HepG2 (cell line): ENCODE results near the gene MARK2. TPM values are rescaled to one million over a fixed set of nuclear protein-coding genes. Genes with fewer than 3 reads are reported as not detected.

Experiments used
- ATAC-seq: fragments of 200-7000 bp; cut with Tn5 transposase; 3 replicates; pipeline ENCODE4 v1.9.1; 2020; ENCODE audit warnings: mild to moderate bottlenecking, moderate library complexity
- BruUV-seq: library from RNA; stranded (reverse); fragments of 400-500 nt; replicated peaks from 2 replicates; lab custom pipeline; 2021; lab: Mats Ljungman, UMichigan
- CTCF ChIA-PET: fragments of 300-600 bp; formaldehyde crosslinking; extraction: SDS; loops from one replicate; lab custom pipeline; 2021; ENCODE audit warnings: low total read pairs, inconsistent platforms, low intra/inter-chr PET ratio; lab: Yijun Ruan, JAX
- POLR2A ChIA-PET: fragments of 350-600 bp; sonication (Branson Sonifier 250); formaldehyde crosslinking; loops from one replicate; lab custom pipeline; 2020; ENCODE audit warnings: antibody characterized with exemption, inconsistent platforms; lab: Yijun Ruan, JAX
- DNase-seq: peaks from one replicate; pipeline ENCODE4 v3.0.0-alpha.2; 2015; ENCODE audit warnings: low spot score
- FAIRE-seq: peaks from 3 replicates; lab custom pipeline; 2011; peaks lifted over from hg19 to GRCh38; lab: Jason Lieb, UNC
- H2AFZ ChIP-seq: one replicate; pipeline ENCODE4 v1.6.1; 2011; ENCODE audit warnings: low read length, inconsistent platforms
- H3K27ac ChIP-seq: fragments of 300-600 bp; 3 replicates; pipeline ENCODE4 v1.8.0; 2011; ENCODE audit warnings: mixed run types, mild to moderate bottlenecking, mixed read lengths, low read length, inconsistent platforms; ENCODE audit not compliant: insufficient read depth; ENCODE audit errors: extremely low read length
- H3K27me3 ChIP-seq, 2 experiments: fragments of 200-600 bp in 1 of 2; 2 replicates in 1 of 2; 3 replicates in 1 of 2; pipeline versions ENCODE4 v1.6.0 to v1.8.0; 2011; ENCODE audit warnings: low read length in 2 of 2, mild to moderate bottlenecking in 2 of 2, moderate library complexity in 2 of 2, inconsistent platforms in 1 of 2; ENCODE audit not compliant: insufficient read depth in 2 of 2, control insufficient read depth in 1 of 2
- H3K36me3 ChIP-seq, 2 experiments: fragments of 200-600 bp in 1 of 2; replicated peaks in 1 of 2; 2 replicates in 1 of 2; 3 replicates in 1 of 2; pipeline versions ENCODE4 v1.5.1 to v1.8.0; 2011; ENCODE audit warnings: low read length in 2 of 2, inconsistent platforms in 1 of 2; ENCODE audit not compliant: insufficient read depth in 2 of 2, control insufficient read depth in 1 of 2
- H3K4me1 ChIP-seq: 2 replicates; pipeline ENCODE4 v1.5.1; 2012; ENCODE audit warnings: low read length, inconsistent platforms; ENCODE audit not compliant: insufficient read depth
- H3K4me2 ChIP-seq: 2 replicates; pipeline ENCODE4 v1.6.0; 2011; ENCODE audit warnings: low read depth, low read length, inconsistent platforms
- H3K4me3 ChIP-seq, 3 experiments: fragments of 200-600 bp in 1 of 3; sonication (generic), shearing (Covaris generic) in 1 of 3; replicated peaks in 1 of 3; 2 replicates each; pipeline ENCODE4 v1.5.1; 2011 to 2016; ENCODE audit warnings: low read length in 3 of 3, inconsistent platforms in 2 of 3, low read depth in 2 of 3, mild to moderate bottlenecking in 2 of 3, control low read depth in 1 of 3, mixed read lengths in 1 of 3; ENCODE audit not compliant: insufficient read depth in 1 of 3
- H3K79me2 ChIP-seq: one replicate; pipeline ENCODE4 v1.6.1; 2011; ENCODE audit warnings: low read length, inconsistent platforms; ENCODE audit not compliant: insufficient read depth
- H3K9ac ChIP-seq: 2 replicates; pipeline ENCODE4 v1.6.0; 2011; ENCODE audit warnings: mild to moderate bottlenecking, low read depth, low read length, inconsistent platforms; ENCODE audit not compliant: insufficient read depth
- H3K9me3 ChIP-seq: 2 replicates; pipeline ENCODE4 v1.5.1; 2012; ENCODE audit warnings: mild to moderate bottlenecking, low read length
- H4K20me1 ChIP-seq: 2 replicates; pipeline ENCODE4 v1.6.0; 2011; ENCODE audit warnings: inconsistent platforms, mild to moderate bottlenecking, low read length, moderate library complexity; ENCODE audit not compliant: insufficient read depth
- ARHGAP35 ChIP-seq: sonication (generic); formaldehyde crosslinking; IDR thresholded peaks from 2 replicates; pipeline ENCODE4 v1.9.0; 2022; ENCODE audit warnings: mild to moderate bottlenecking, inconsistent platforms, moderate library complexity, missing genetic modification reagents, borderline replicate concordance
- GABPB1 ChIP-seq: IDR thresholded peaks from 2 replicates; pipeline ENCODE4 v1.6.1; 2016; ENCODE audit warnings: mild to moderate bottlenecking, missing genetic modification reagents, moderate library complexity, missing compliant biosample characterization
- GZF1 ChIP-seq: sonication (generic); formaldehyde crosslinking; IDR thresholded peaks from 2 replicates; pipeline ENCODE4 v1.5.1; 2020; ENCODE audit warnings: mild to moderate bottlenecking, missing genetic modification reagents
- HMGA1 ChIP-seq: sonication (generic); formaldehyde crosslinking; conservative IDR thresholded peaks from 2 replicates; pipeline ENCODE4 v1.4.0; 2020; ENCODE audit warnings: missing genetic modification reagents
- KDM5B ChIP-seq: sonication (generic); formaldehyde crosslinking; IDR thresholded peaks from 2 replicates; pipeline ENCODE4 v1.4.0; 2020; ENCODE audit warnings: missing genetic modification reagents, mild to moderate bottlenecking, borderline replicate concordance
- MAZ ChIP-seq, 2 experiments: sonication (generic) in 1 of 2; formaldehyde crosslinking in 1 of 2; IDR thresholded peaks; 2 replicates each; pipeline versions ENCODE4 v1.5.0 to v1.6.1; 2012 to 2020; ENCODE audit warnings: low read depth in 2 of 2, mild to moderate bottlenecking in 2 of 2, borderline replicate concordance in 1 of 2, improper control_type of control experiment in 1 of 2, low read length in 1 of 2, missing genetic modification reagents in 1 of 2, moderate library complexity in 1 of 2
- MTF2 ChIP-seq: sonication (generic); formaldehyde crosslinking; IDR thresholded peaks from 2 replicates; pipeline ENCODE4 v1.5.0; 2020; ENCODE audit warnings: missing genetic modification reagents, borderline replicate concordance
- NFE2L2 ChIP-seq: fragments of 150-350 bp; IDR thresholded peaks from 2 replicates; pipeline ENCODE4 v1.6.1; 2014; ENCODE audit warnings: low read length
- NFKB2 ChIP-seq: sonication (generic); formaldehyde crosslinking; IDR thresholded peaks from 2 replicates; pipeline ENCODE4 v1.4.0; 2020; ENCODE audit warnings: missing genetic modification reagents, borderline replicate concordance
- PAF1 ChIP-seq: IDR thresholded peaks from 2 replicates; pipeline ENCODE4 v1.6.1; 2016; ENCODE audit warnings: missing genetic modification reagents, missing compliant biosample characterization
- PHF8 ChIP-seq: sonication (generic); formaldehyde crosslinking; IDR thresholded peaks from 2 replicates; pipeline ENCODE4 v1.5.0; 2020; ENCODE audit warnings: missing genetic modification reagents
- SUZ12 ChIP-seq: fragments of 150-350 bp; IDR thresholded peaks from 2 replicates; pipeline ENCODE4 v1.6.1; 2014; ENCODE audit warnings: low read depth, low read length
- ZNF329 ChIP-seq: sonication (generic); formaldehyde crosslinking; IDR thresholded peaks from 2 replicates; pipeline ENCODE4 v1.9.0; 2021; ENCODE audit warnings: low read depth, mild to moderate bottlenecking, missing genetic modification reagents
- ZNF362 ChIP-seq: sonication (generic); formaldehyde crosslinking; IDR thresholded peaks from 2 replicates; pipeline ENCODE4 v1.4.0; 2020; ENCODE audit warnings: missing genetic modification reagents, mild to moderate bottlenecking, borderline replicate concordance
- WGBS: methylation state at CpG from one replicate; pipeline ENCODE4 v1.1.6; 2017; ENCODE audit warnings: low lambda C conversion rate; 5-methylcytosine and 5-hydroxymethylcytosine counted together
- in situ Hi-C: cut with HindIII; loops from 2 replicates; pipeline ENCODE4 v1.10.0; 2017; ENCODE audit warnings: low pct_unique_long_range_greater_than_20kb; ENCODE audit not compliant: extremely low pct_ligation_motif_present
- intact Hi-C: fragments of 100-400 bp; cut with micrococcal nuclease; formaldehyde crosslinking; loops from one replicate; pipeline ENCODE4 v1.10.0; 2022; ENCODE audit not compliant: unreplicated experiment
- polyA plus RNA-seq, 8 experiments: library from polyadenylated mRNA; depleted of rRNA in 3 of 8; stranded (reverse) in 7 of 8; unstranded in 1 of 8; fragments of >200 nt; fragmentation: Illumina TruSeq in 4 of 8; extraction: Trizol in 4 of 8; gene quantifications; 2 replicates each; pipeline versions ENCODE4 v1.2.1 to v1.2.3, GENCODE V29; 2011 to 2016; ENCODE audit warnings: low read depth in 4 of 8, missing spikeins in 1 of 8, mixed read lengths in 1 of 8; ENCODE audit not compliant: insufficient read depth in 1 of 8
- total RNA-seq, 5 experiments: library from RNA; depleted of rRNA; stranded (reverse); fragments of >200 nt; fragmentation: Illumina TruSeq; extraction: Trizol; gene quantifications; 2 replicates each; pipeline ENCODE4 v1.2.3, GENCODE V29; 2016; ENCODE audit warnings: low read depth in 1 of 5
- TF ChIP-seq, protein P1 (sequence below): sonication (generic); formaldehyde crosslinking; IDR thresholded peaks from 2 replicates; pipeline ENCODE4 v1.8.0; 2022; ENCODE audit warnings: missing genetic modification reagents, low read depth, mild to moderate bottlenecking, borderline replicate concordance
- TF ChIP-seq, protein P2 (sequence below): IDR thresholded peaks from 2 replicates; pipeline ENCODE4 v1.6.1; 2016; ENCODE audit warnings: missing genetic modification reagents, missing compliant biosample characterization
- TF ChIP-seq, protein P3 (sequence below): sonication (generic); formaldehyde crosslinking; IDR thresholded peaks from 2 replicates; pipeline ENCODE4 v1.4.0; 2020; ENCODE audit warnings: missing genetic modification reagents, borderline replicate concordance

The MARK2 gene
- total and polyA plus RNA-seq, 2 of the 13 experiments (the other 11 are each of a cell fraction or from before 2014, with no cell fraction given): 13.5 to 13.9 TPM

GRCh38 chr11:63893355-63893754, 54.4 kb downstream of the MARK2 start:
- peaks cover 16 to 44% of the 10 kb centered on the region in 2 experiments for H3K36me3 ChIP-seq
- intact Hi-C loops: no loop called here
- TF ChIP-seq MAZ (IDR thresholded peaks at IDR 0.05; ENCODE audit: borderline replicate concordance, low read depth, low read length): no peak
- TF ChIP-seq MAZ (CRISPR knock-in tag; IDR thresholded peaks at IDR 0.05; ENCODE audit: low read depth): no peak
- TF ChIP-seq HMGA1 (CRISPR knock-in tag): no peak
- no peak for TF ChIP-seq ZNF329 (CRISPR knock-in tag)
- no peak for TF ChIP-seq GABPB1 (CRISPR knock-in tag)
- TF ChIP-seq GZF1 (CRISPR knock-in tag): no peak
- TF ChIP-seq, protein P1, sequence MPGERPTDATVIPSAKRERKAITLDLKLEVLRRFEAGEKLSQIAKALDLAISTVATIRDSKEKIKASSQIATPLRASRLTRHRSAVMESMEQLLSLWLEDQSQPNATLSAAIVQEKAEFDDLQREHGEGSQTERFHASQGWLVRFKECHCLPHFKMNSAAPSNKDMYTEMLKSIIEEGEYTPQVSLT (CRISPR knock-in tag): no peak
- no peak for TF ChIP-seq NFE2L2
- TF ChIP-seq MTF2: no peak
- TF ChIP-seq, protein P2, sequence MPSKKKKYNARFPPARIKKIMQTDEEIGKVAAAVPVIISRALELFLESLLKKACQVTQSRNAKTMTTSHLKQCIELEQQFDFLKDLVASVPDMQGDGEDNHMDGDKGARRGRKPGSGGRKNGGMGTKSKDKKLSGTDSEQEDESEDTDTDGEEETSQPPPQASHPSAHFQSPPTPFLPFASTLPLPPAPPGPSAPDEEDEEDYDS (CRISPR knock-in tag): no peak
- no peak for TF ChIP-seq PAF1 (CRISPR knock-in tag)
- no peak for TF ChIP-seq PHF8
- no peak for TF ChIP-seq ZNF362 (CRISPR knock-in tag)
- no peak for TF ChIP-seq KDM5B
- TF ChIP-seq NFKB2 (CRISPR knock-in tag): no peak
- TF ChIP-seq, protein P3, sequence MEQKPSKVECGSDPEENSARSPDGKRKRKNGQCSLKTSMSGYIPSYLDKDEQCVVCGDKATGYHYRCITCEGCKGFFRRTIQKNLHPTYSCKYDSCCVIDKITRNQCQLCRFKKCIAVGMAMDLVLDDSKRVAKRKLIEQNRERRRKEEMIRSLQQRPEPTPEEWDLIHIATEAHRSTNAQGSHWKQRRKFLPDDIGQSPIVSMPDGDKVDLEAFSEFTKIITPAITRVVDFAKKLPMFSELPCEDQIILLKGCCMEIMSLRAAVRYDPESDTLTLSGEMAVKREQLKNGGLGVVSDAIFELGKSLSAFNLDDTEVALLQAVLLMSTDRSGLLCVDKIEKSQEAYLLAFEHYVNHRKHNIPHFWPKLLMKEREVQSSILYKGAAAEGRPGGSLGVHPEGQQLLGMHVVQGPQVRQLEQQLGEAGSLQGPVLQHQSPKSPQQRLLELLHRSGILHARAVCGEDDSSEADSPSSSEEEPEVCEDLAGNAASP: no peak
- TF ChIP-seq SUZ12: no peak
- TF ChIP-seq ARHGAP35 (CRISPR knock-in tag): no peak
- TF ChIP-seq, all 625 proteins: peak for 0
- H3K79me2 ChIP-seq: peaks cover 51% of the 10 kb centered on the region
- H3K4me3 ChIP-seq: no peak overlapping the region
- no TSS peak for BruUV-seq
- H3K9ac ChIP-seq: no peak overlapping the region
- H4K20me1 ChIP-seq: 0 out of 2 replicates have a peak, but pooled peaks cover 3% of the 10 kb centered on the region
- FAIRE-seq (no peak), ATAC-seq (no peak), DNase-seq (no peak)
- H3K9me3 ChIP-seq: no peaks in the 10 kb centered on the region
- ChIA-PET CTCF (no interaction called here), POLR2A (no interaction called here)
- no peak overlapping the region for H3K4me2 ChIP-seq
- no peak overlapping the region for H2AFZ ChIP-seq
- 96% methylated on average over 6 of the region's 6 CpGs for WGBS
- no peak overlapping the region for H3K27ac ChIP-seq
- H3K4me1 ChIP-seq: peaks cover 24% of the 10 kb centered on the region
- in situ Hi-C loops: no loop called here
- H3K27me3 ChIP-seq: no peaks in the 10 kb centered on the region
